ENCODE measurements around the gene PPCDC.

PPCDC gene, protein sequence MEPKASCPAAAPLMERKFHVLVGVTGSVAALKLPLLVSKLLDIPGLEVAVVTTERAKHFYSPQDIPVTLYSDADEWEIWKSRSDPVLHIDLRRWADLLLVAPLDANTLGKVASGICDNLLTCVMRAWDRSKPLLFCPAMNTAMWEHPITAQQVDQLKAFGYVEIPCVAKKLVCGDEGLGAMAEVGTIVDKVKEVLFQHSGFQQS

DNA sequence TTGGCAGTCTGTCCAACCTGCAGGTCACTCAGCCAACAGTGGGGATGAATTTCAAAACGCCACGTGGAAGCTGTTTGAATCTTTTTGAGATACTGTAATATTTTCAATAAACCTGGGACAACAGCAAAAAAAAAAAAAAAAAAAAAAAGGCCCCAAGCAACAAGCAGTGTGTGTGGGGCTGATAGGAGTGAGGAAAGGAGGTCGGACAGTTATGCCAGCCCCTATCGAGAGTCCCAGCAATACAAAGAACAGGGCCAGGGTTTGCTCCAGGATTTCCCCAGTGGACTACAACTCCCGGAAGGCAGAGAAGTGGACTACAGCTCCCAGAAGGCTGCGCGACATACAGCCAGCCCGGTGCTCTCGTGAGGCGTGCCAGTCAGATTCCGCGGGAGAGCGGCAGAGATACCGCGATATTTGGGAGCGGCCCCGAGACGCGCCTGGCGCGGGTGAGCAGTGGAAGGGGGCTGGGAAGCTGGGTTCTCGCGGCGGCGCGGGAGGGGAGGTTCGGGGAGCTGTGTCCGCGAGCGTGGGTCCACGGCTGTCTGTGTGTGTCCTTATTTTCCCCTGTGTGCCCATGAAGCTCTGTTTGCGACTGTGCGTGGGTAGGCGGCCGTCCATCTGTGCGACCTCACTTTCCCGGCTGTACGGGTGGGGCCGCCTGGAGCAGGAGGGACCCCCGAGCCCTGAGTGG lies at the start of gene PPCDC:
Gene PPCDC, plus strand, starts transcription at position 410 of the 691 bp plus-strand sequence. CDS start 4,729 bp downstream, outside the sequence.
- DNase-seq (ENCODE audit: low read depth), result peak; percentile 86
- TF ChIP-seq, protein P1, sequence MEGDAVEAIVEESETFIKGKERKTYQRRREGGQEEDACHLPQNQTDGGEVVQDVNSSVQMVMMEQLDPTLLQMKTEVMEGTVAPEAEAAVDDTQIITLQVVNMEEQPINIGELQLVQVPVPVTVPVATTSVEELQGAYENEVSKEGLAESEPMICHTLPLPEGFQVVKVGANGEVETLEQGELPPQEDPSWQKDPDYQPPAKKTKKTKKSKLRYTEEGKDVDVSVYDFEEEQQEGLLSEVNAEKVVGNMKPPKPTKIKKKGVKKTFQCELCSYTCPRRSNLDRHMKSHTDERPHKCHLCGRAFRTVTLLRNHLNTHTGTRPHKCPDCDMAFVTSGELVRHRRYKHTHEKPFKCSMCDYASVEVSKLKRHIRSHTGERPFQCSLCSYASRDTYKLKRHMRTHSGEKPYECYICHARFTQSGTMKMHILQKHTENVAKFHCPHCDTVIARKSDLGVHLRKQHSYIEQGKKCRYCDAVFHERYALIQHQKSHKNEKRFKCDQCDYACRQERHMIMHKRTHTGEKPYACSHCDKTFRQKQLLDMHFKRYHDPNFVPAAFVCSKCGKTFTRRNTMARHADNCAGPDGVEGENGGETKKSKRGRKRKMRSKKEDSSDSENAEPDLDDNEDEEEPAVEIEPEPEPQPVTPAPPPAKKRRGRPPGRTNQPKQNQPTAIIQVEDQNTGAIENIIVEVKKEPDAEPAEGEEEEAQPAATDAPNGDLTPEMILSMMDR (IDR thresholded peaks at IDR 0.05; ENCODE audit: control insufficient read depth, extremely low read depth, insufficient read depth), result no peak
- H3K4me3 ChIP-seq (ENCODE audit: low read depth, low read length), result peak within 1 kb of the TSS; percentile 90

DNA sequence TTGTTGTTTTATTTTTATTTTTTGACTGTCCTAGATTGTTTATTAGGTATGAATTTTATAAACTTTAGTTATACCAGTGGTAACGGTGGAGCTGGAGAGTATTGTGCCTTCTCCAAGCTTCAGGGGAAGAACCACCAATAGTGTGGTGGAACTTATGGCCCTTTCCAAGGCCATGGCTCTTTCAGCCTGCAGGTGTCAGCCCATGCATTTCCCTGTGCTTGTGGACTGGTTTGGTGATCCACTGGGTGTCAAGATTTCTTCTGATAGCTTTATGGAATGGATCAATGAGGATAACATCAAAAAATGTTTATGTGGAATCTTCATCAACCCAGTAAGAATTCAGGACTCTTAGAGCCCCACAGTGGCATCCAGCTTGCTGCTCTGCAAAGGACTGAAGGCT lies 47.2 kb upstream of the PPCDC start:
- no peak overlapping the region for H3K4me3 ChIP-seq (ENCODE audit: low read depth, low read length)
- TF ChIP-seq, protein P1 (IDR thresholded peaks at IDR 0.05; ENCODE audit: control insufficient read depth, extremely low read depth, insufficient read depth), result peak; percentile 35
- no peak for DNase-seq (ENCODE audit: low read depth)

DNA sequence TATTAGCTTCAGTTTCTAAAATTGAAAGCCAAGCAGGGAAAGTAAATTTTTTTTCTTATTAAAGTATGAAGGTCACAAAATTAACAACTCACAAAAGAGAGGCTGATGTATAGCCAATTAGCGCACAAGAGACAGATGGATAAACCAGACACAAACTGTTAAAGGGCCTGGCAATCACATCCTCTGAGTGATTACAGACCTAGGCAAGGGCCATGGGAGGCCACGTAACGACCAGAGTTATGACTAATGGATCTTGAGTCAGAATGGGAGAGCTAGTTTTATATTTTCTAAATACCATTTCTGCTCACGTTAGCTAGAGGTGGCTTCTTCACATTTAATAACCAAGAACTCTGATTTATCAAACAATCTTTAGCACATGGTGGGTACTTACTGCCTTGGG lies 45.8 kb upstream of the PPCDC start:
- DNase-seq (ENCODE audit: low read depth), result no peak
- no peak overlapping the region for H3K4me3 ChIP-seq (ENCODE audit: low read depth, low read length)
- TF ChIP-seq, protein P1 (IDR thresholded peaks at IDR 0.05; ENCODE audit: control insufficient read depth, extremely low read depth, insufficient read depth), result no peak

DNA sequence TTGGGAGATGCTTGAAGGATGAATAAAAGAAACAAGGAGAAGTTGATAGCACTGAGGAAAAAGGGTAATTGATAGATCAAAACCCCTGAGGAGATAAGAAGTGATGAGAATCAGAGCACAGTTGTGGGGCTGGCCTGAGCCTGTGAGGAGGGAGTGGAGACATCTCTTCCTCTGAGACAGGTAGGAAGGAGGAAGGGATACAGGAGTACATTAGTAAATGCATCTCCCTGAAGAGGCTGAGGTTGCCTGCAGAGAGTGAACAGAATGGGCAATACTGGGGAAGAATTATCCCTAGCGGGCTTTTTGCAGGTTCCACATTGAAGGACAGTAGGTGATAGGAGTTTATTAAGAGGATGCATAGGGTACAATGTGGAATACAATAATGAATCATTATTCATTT lies 45.3 kb upstream of the PPCDC start:
- DNase-seq (ENCODE audit: low read depth), result no peak
- H3K4me3 ChIP-seq (ENCODE audit: low read depth, low read length), result no peak overlapping the region
- TF ChIP-seq, protein P1 (IDR thresholded peaks at IDR 0.05; ENCODE audit: control insufficient read depth, extremely low read depth, insufficient read depth), result no peak

DNA sequence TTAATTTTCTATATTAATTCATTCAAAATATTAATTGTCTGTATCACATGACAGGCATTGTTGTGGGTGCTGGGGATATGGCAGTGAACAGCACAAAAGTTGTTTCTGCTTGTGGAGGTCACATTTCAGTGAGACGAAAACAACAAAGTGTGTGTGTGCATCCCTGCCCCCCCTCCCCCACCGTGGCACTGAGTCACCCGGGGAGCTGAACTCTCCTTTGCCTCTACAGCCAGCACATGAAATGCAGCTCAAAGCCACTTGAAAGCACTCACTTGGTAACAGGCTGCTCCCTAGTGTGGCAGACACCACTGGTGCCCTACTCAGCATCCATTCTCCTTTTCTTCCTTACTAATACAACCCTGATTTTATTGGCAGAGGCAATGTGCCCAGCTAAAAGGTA lies 44.9 kb upstream of the PPCDC start:
- TF ChIP-seq, protein P1 (IDR thresholded peaks at IDR 0.05; ENCODE audit: control insufficient read depth, extremely low read depth, insufficient read depth), result no peak
- no peak for DNase-seq (ENCODE audit: low read depth)

DNA sequence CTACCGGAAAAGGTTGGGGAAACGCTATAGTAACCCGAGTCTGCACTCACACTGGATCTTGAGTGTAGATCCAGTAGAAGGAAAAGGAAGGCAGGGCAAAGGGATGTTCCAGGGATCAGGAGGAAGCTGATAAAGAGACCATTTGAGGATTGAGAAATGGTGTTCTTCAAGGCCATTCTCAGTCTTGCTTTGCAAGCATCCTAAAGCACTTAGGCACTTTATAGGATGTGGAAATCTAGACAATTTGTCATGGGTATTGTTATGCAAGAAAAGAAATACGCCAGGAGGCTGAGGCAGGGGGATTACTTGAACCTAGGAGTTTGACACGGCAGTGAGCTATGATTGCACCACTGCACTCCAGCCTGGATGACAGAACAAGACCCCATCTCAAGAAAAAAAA lies 41.2 kb upstream of the PPCDC start:
- DNase-seq (ENCODE audit: low read depth), result no peak
- TF ChIP-seq, protein P1 (IDR thresholded peaks at IDR 0.05; ENCODE audit: control insufficient read depth, extremely low read depth, insufficient read depth), result no peak
- H3K4me3 ChIP-seq (ENCODE audit: low read depth, low read length), result no peak overlapping the region

More for the DNA sequence above, 44.9 kb upstream of the PPCDC start:
- no peak overlapping the region for H3K4me3 ChIP-seq (ENCODE audit: low read depth, low read length)

Measured in LNCaP clone FGC (cell line).